ENCODE results near the gene CPNE6. TPM values are rescaled to one million over a fixed set of nuclear protein-coding genes. Genes with fewer than 3 reads are reported as not detected.

Gene CPNE6
- total RNA-seq, 4 donors from 2014 or later, result 0.29 TPM; not detected in 3

DNA sequence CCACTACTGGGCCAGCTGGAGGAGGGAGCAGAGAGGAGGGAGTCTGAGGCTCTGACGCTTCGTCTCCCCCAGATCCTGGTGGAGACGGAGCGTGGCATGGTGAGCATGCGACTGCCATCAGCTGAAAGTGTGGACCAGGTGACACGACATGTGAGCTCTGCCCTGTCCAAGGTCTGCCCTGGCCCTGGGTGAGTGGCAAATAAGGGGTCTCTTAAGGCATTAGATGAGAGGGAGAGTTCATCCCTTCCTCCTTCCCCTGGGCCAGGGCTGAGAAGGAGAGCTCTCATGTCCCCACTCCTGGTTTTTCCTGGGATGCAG is 17.1 kb upstream of the CPNE6 start:
- DNase-seq, result no peak
- intact Hi-C loops (cut with DNase I), result no loop called here

DNA sequence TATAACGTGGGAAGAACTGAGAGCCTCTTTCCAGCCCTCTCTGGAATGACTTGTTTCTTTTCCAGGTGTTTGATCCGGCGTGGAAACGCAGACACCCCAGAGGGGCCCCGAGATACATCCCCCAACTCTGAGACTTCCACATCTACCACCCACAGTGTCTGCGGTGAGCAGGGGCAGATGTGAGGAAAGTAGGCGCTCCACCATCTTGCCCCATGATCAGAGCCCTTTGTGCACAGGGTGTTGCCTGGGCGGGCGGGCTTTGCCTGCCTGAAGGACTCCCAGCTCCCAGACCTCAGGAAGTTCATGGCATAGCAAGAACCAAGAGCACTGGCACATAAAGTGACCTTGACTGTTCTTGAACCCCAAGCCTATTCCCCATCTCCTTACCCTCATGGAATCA is 16.7 kb upstream of the CPNE6 start:
- no peaks in the 10 kb centered on the region for H3K9me3 ChIP-seq
- 92 to 95% methylated on average over 9 of the region's 9 CpGs for WGBS, 2 donors
- intact Hi-C loops (cut with DNase I), result loop anchor here (5.0 kb wide), 1 partner anchor 53 kb away; no protein-coding TSS in a partner anchor

More for the DNA sequence above, 17.1 kb upstream of the CPNE6 start:
- no peaks in the 10 kb centered on the region for H3K27me3 ChIP-seq
- H3K4me1 ChIP-seq, result peaks cover 8 to 14% of the 10 kb centered on the region in 2 donors
- 87 to 93% methylated on average over 6 of the region's 6 CpGs for WGBS, 2 donors
- H3K9me3 ChIP-seq, result no peaks in the 10 kb centered on the region
- H3K4me3 ChIP-seq (replicated peaks in 1 of 3), result no peak overlapping the region
- no peak overlapping the region for H3K27ac ChIP-seq
- no peak for TF ChIP-seq POLR2A (IDR thresholded peaks at IDR 0.05)
- TF ChIP-seq, protein P1, sequence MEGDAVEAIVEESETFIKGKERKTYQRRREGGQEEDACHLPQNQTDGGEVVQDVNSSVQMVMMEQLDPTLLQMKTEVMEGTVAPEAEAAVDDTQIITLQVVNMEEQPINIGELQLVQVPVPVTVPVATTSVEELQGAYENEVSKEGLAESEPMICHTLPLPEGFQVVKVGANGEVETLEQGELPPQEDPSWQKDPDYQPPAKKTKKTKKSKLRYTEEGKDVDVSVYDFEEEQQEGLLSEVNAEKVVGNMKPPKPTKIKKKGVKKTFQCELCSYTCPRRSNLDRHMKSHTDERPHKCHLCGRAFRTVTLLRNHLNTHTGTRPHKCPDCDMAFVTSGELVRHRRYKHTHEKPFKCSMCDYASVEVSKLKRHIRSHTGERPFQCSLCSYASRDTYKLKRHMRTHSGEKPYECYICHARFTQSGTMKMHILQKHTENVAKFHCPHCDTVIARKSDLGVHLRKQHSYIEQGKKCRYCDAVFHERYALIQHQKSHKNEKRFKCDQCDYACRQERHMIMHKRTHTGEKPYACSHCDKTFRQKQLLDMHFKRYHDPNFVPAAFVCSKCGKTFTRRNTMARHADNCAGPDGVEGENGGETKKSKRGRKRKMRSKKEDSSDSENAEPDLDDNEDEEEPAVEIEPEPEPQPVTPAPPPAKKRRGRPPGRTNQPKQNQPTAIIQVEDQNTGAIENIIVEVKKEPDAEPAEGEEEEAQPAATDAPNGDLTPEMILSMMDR (IDR thresholded peaks at IDR 0.05), result no peak
- no peaks in the 10 kb centered on the region for H3K36me3 ChIP-seq

DNA sequence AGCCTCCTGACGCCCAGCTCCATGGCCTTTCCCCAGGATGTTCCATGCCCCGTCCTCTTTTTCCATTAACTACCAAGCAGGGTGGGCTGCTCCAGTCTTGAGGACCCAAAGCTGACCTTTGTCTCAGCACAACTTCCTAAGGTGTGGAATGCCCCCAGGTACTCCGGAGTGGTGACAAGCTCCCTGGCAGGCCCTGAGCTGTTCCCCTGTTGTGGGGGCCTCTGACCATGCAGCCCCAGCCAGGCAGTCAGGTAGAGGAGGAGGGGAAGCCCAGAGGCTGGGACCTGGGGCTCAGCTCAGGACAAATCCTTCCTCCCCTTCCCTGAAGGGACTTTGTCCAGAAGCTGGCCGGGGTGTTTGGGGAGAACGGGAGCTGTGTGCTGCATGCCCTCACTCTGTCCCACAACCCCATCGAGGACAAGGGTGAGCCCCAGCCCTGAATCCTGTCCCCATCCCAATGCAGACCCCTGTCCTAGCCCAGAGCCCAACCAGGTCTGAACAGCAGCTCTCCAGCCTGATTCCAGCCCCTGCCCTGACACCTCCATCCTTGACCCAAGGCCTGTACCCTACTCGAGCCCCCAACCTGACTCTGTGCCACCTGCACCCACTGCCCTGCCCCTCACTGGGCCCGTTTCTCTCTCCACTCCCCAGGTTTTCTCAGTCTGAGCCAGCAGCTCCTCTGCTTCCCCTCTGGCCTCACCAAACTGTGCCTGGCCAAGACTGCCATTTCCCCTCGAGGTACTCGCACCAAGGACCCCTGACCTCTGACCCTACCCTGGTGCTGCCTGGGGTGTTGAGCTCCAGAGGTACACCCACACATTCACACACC is 15.2 kb upstream of the CPNE6 start:
- 79 to 85% methylated on average over 7 to 10 of the region's 10 CpGs for WGBS, 2 donors
- no peaks in the 10 kb centered on the region for H3K27me3 ChIP-seq
- H3K27ac ChIP-seq, result no peak overlapping the region
- no peak overlapping the region for H3K4me3 ChIP-seq (replicated peaks in 1 of 3)
- H3K9me3 ChIP-seq, result no peaks in the 10 kb centered on the region
- no peaks in the 10 kb centered on the region for H3K36me3 ChIP-seq
- peaks cover 8 to 14% of the 10 kb centered on the region in 2 donors for H3K4me1 ChIP-seq
- DNase-seq, result no peak
- intact Hi-C loops (cut with DNase I), result loop anchor here (5.0 kb wide), 1 partner anchor 51 kb away; no protein-coding TSS in a partner anchor
- TF ChIP-seq, protein P1 (IDR thresholded peaks at IDR 0.05), result no peak

More for the DNA sequence above, 16.7 kb upstream of the CPNE6 start:
- no peak overlapping the region for H3K4me3 ChIP-seq (replicated peaks in 1 of 3)
- TF ChIP-seq, protein P1 (IDR thresholded peaks at IDR 0.05), result no peak
- TF ChIP-seq POLR2A (IDR thresholded peaks at IDR 0.05), result no peak
- no peak overlapping the region for H3K27ac ChIP-seq
- peaks cover 8 to 14% of the 10 kb centered on the region in 2 donors for H3K4me1 ChIP-seq
- no peaks in the 10 kb centered on the region for H3K27me3 ChIP-seq
- no peaks in the 10 kb centered on the region for H3K36me3 ChIP-seq
- no peak for DNase-seq

DNA sequence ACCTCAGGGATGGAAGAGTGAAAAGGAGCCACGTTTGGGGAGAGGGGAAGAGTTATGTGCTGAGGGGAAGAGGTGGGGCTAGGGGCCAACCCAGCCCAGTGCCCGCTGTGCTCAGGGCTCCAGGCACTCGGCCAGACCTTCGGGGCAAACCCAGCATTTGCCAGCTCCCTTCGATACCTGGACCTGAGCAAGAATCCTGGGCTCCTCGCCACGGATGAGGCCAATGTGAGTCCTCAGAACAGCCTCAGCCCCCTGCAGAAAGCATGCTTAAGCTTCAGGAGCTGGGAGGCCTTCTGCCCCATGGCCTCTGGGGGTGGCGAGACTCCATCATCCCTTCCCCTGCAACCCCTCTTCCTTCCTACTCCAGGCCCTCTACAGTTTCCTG is 14.6 kb upstream of the CPNE6 start:
- H3K27ac ChIP-seq, result no peak overlapping the region
- no peak for DNase-seq
- no peaks in the 10 kb centered on the region for H3K9me3 ChIP-seq
- no peak overlapping the region for H3K4me3 ChIP-seq (replicated peaks in 1 of 3)
- 67 to 80% methylated on average over 2 to 8 of the region's 8 CpGs for WGBS, 2 donors
- intact Hi-C loops (cut with DNase I), result loop anchor here (5.0 kb wide), 1 partner anchor 51 kb away; no protein-coding TSS in a partner anchor
- peaks cover 4 to 9% of the 10 kb centered on the region in 2 donors for H3K4me1 ChIP-seq
- TF ChIP-seq, protein P1 (IDR thresholded peaks at IDR 0.05), result no peak
- TF ChIP-seq POLR2A (IDR thresholded peaks at IDR 0.05), result no peak
- H3K27me3 ChIP-seq, result no peaks in the 10 kb centered on the region
- H3K36me3 ChIP-seq, result no peaks in the 10 kb centered on the region

DNA sequence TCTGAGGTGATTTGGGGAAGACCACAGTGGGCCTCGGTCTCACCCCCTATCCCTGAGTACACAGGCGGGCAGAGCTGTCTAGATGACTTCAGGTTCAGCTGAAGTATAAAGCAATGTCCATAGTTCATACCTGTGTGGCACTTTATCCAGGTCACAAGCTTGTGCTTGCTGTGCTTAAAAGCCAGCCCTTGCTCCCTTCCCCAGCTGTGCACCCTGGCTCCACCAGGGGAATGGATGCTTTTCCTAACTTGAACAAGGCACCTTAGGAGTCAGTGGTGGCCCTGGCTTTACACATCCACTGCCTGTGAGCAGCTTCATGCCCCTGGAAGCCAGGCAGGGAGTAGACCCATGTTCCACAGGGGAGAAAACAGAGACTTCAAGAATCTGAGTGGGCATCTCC is 14.1 kb upstream of the CPNE6 start:
- DNase-seq, result no peak
- Histone ChIP-seq H3K4me3 (replicated peaks in 1 of 3) (no peak overlapping the region), H3K4me1 (peaks cover under 1 to 6% of the 10 kb centered on the region in 2 donors), H3K9me3 (no peaks in the 10 kb centered on the region), H3K36me3 (no peaks in the 10 kb centered on the region), H3K27me3 (no peaks in the 10 kb centered on the region), H3K27ac (no peak overlapping the region)
- WGBS, 2 donors, result 91% methylated on average over 2 of the region's 2 CpGs
- TF ChIP-seq, protein P1 (IDR thresholded peaks at IDR 0.05), result no peak
- no peak for TF ChIP-seq POLR2A (IDR thresholded peaks at IDR 0.05)
- intact Hi-C loops (cut with DNase I), result loop anchor here (5.0 kb wide), 1 partner anchor 50 kb away; no protein-coding TSS in a partner anchor
